ENCODE results near the gene ZYX. TPM values are rescaled to one million over a fixed set of nuclear protein-coding genes. Genes with fewer than 3 reads are reported as not detected.

The ZYX gene
- total and polyA plus RNA-seq, 2 donors from 2014 or later: 50.1 to 193 TPM

GRCh38 chr7:143356414-143357050 lies 24.6 kb upstream of the ZYX start:
- Histone ChIP-seq H3K4me1 (ENCODE audit: control insufficient read depth in 2 of 3, insufficient read depth in 2 of 3, low read depth in 1 of 3, low read length in 3 of 3) (no peaks in the 10 kb centered on the region), H3K9me3 (ENCODE audit: control insufficient read depth in 2 of 3, insufficient read depth in 1 of 3, low read length in 3 of 3) (no peaks in the 10 kb centered on the region), H3K27ac (ENCODE audit: low read depth in 2 of 2, low read length in 2 of 2) (no peak overlapping the region), H3K9ac (ENCODE audit: low read length in 3 of 3) (no peak overlapping the region), H3K27me3 (ENCODE audit: control insufficient read depth, insufficient read depth, low read length) (peaks cover 2% of the 10 kb centered on the region), H3K36me3 (ENCODE audit: control insufficient read depth in 2 of 3, insufficient read depth in 3 of 3, low read length in 3 of 3) (no peaks in the 10 kb centered on the region), H3K4me3 (ENCODE audit: low read length in 3 of 3) (no peak overlapping the region)
- DNase-seq (no peak), FAIRE-seq (no peak)
- no peak for TF ChIP-seq CTCF (IDR thresholded peaks at IDR 0.05; ENCODE audit: borderline replicate concordance, extremely low read depth, insufficient read depth)
- intact Hi-C loops (cut with DNase I): no loop called here

- intact Hi-C loops (cut with DNase I): no loop called here
- Histone ChIP-seq H3K4me1 (ENCODE audit: control insufficient read depth in 2 of 3, insufficient read depth in 2 of 3, low read depth in 1 of 3, low read length in 3 of 3) (peaks cover 0 to 2% (median 0%) of the 10 kb centered on the region in 3 donors), H3K4me3 (ENCODE audit: low read length in 3 of 3) (no peak overlapping the region), H3K27me3 (ENCODE audit: control insufficient read depth, insufficient read depth, low read length) (peaks cover 8% of the 10 kb centered on the region), H3K27ac (ENCODE audit: low read depth in 2 of 2, low read length in 2 of 2) (no peak overlapping the region), H3K9ac (ENCODE audit: low read length in 3 of 3) (no peak overlapping the region), H3K36me3 (ENCODE audit: control insufficient read depth in 2 of 3, insufficient read depth in 3 of 3, low read length in 3 of 3) (no peaks in the 10 kb centered on the region), H3K9me3 (ENCODE audit: control insufficient read depth in 2 of 3, insufficient read depth in 1 of 3, low read length in 3 of 3) (no peaks in the 10 kb centered on the region)
- DNase-seq (no peak), FAIRE-seq (no peak)
- TF ChIP-seq CTCF (IDR thresholded peaks at IDR 0.05; ENCODE audit: borderline replicate concordance, extremely low read depth, insufficient read depth): no peak
These were observed 22.5 kb upstream of the ZYX start for GRCh38 chr7:143358626-143359025.

- no peak for DNase-seq
- Histone ChIP-seq H3K36me3 (ENCODE audit: control insufficient read depth in 2 of 3, insufficient read depth in 3 of 3, low read length in 3 of 3) (no peaks in the 10 kb centered on the region), H3K27me3 (ENCODE audit: control insufficient read depth, insufficient read depth, low read length) (peaks cover 14% of the 10 kb centered on the region), H3K9ac (ENCODE audit: low read length in 3 of 3) (no peak overlapping the region), H3K4me1 (ENCODE audit: control insufficient read depth in 2 of 3, insufficient read depth in 2 of 3, low read depth in 1 of 3, low read length in 3 of 3) (peaks cover 0 to 2% (median 0%) of the 10 kb centered on the region in 3 donors), H3K4me3 (ENCODE audit: low read length in 3 of 3) (no peak overlapping the region), H3K9me3 (ENCODE audit: control insufficient read depth in 2 of 3, insufficient read depth in 1 of 3, low read length in 3 of 3) (no peaks in the 10 kb centered on the region), H3K27ac (ENCODE audit: low read depth in 2 of 2, low read length in 2 of 2) (no peak overlapping the region)
- FAIRE-seq: no peak
- TF ChIP-seq CTCF (IDR thresholded peaks at IDR 0.05; ENCODE audit: borderline replicate concordance, extremely low read depth, insufficient read depth): no peak
- intact Hi-C loops (cut with DNase I): no loop called here
These were observed 21.3 kb upstream of the ZYX start for GRCh38 chr7:143359771-143360353.

Measured in kidney (tissue), 14 donors.